Upper lobe of left lung (tissue), 4 donors: ENCODE data around the gene PIK3R3.

Source experiments
- POLR2A ChIP-seq, 4 donors: fragments of 450-650 bp; IDR thresholded peaks; one replicate each; pipeline ENCODE4 v1.5.1; 2016 to 2017; ENCODE audit warnings: antibody characterized with exemption in 4 of 4, mild to moderate bottlenecking in 2 of 4
- POLR2AphosphoS5 ChIP-seq, 2 donors: sonication (generic); formaldehyde crosslinking; IDR thresholded peaks; one replicate each; pipeline ENCODE4 v1.5.1; 2017; ENCODE audit warnings: antibody characterized with exemption in 2 of 2
- TF ChIP-seq, protein P1 (sequence below), 6 experiments: fragments of 450-650 bp in 4 of 6; fragments of 200-600 bp in 2 of 6; sonication (generic) in 2 of 6; IDR thresholded peaks; one replicate each; pipeline ENCODE4 v1.5.1; 2016 to 2019; ENCODE audit warnings: antibody characterized with exemption in 6 of 6

DNA sequence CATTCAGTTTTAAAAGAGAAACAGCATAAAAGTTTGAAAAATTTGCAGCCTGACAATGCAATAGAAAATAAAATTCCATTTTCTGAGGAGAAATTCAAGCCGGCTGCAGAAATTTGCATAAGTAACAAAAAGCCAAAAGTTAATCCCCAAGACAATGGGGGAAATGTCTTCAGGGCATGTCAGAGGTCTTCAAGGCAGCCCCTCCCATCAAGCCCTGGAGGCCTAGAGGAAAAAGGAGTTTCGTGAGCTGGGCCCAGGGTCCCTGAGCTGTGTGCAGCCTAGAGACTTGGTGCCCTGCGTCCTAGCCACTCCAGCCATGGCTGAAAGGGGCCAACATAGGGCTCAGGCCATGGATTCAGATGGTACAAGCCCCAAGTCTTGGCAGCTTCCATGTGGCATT is 74.6 kb downstream of the PIK3R3 start:
- TF ChIP-seq, protein P1, sequence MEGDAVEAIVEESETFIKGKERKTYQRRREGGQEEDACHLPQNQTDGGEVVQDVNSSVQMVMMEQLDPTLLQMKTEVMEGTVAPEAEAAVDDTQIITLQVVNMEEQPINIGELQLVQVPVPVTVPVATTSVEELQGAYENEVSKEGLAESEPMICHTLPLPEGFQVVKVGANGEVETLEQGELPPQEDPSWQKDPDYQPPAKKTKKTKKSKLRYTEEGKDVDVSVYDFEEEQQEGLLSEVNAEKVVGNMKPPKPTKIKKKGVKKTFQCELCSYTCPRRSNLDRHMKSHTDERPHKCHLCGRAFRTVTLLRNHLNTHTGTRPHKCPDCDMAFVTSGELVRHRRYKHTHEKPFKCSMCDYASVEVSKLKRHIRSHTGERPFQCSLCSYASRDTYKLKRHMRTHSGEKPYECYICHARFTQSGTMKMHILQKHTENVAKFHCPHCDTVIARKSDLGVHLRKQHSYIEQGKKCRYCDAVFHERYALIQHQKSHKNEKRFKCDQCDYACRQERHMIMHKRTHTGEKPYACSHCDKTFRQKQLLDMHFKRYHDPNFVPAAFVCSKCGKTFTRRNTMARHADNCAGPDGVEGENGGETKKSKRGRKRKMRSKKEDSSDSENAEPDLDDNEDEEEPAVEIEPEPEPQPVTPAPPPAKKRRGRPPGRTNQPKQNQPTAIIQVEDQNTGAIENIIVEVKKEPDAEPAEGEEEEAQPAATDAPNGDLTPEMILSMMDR (IDR thresholded peaks at IDR 0.05), result no peak
- no peak for TF ChIP-seq POLR2A (IDR thresholded peaks at IDR 0.05)
- no peak for TF ChIP-seq POLR2AphosphoS5 (IDR thresholded peaks at IDR 0.05)
